IMR-90 (cell line): ENCODE measurements around the gene RPRM. TPM values are rescaled to one million over a fixed set of nuclear protein-coding genes. Genes with fewer than 3 reads are reported as not detected.

Source experiments
- ATAC-seq: fragments of 200-7000 bp; cut with Tn5 transposase; 2 replicates; pipeline ENCODE4 v1.9.1; 2020; ENCODE audit warnings: low read depth, mild to moderate bottlenecking, moderate library complexity
- BruUV-seq: library from RNA; stranded (reverse); fragments of 400-500 nt; replicated peaks from 2 replicates; lab custom pipeline; 2021; lab: Mats Ljungman, UMichigan
- CTCF ChIA-PET: fragments of 300-600 bp; formaldehyde crosslinking; extraction: SDS; loops from one replicate; lab custom pipeline; 2021; ENCODE audit warnings: antibody characterized with exemption; lab: Yijun Ruan, JAX
- POLR2A ChIA-PET: fragments of 300-600 bp; sonication (Branson Sonifier 250); formaldehyde crosslinking; loops from one replicate; lab custom pipeline; 2022; ENCODE audit warnings: antibody characterized with exemption; ENCODE audit not compliant: unreplicated experiment; lab: Charles Lee
- DNase-seq: peaks from one replicate; pipeline ENCODE4 v3.0.0; 2013
- H2AFZ ChIP-seq: replicated peaks from 2 replicates; pipeline ENCODE3; 2013; ENCODE audit warnings: low read length, mild to moderate bottlenecking; ENCODE audit not compliant: poor library complexity
- H2AK5ac ChIP-seq: 2 replicates; pipeline ENCODE4 v1.6.1; 2013; ENCODE audit warnings: low read depth, low read length, inconsistent platforms
- H2AK9ac ChIP-seq: replicated peaks from 2 replicates; pipeline ENCODE3; 2013; ENCODE audit warnings: mild to moderate bottlenecking, low read depth, low read length, moderate library complexity; ENCODE audit not compliant: poor library complexity
- H2BK120ac ChIP-seq: 2 replicates; pipeline ENCODE4 v1.6.1; 2013; ENCODE audit warnings: low read depth, low read length, inconsistent platforms
- H2BK15ac ChIP-seq: 3 replicates; pipeline ENCODE4 v1.6.1; 2013; ENCODE audit warnings: low read depth, low read length, inconsistent platforms
- H2BK20ac ChIP-seq: 2 replicates; pipeline ENCODE4 v1.6.1; 2013; ENCODE audit warnings: low read depth, mild to moderate bottlenecking, inconsistent platforms, low read length, moderate library complexity
- H2BK5ac ChIP-seq: 2 replicates; pipeline ENCODE4 v1.6.1; 2013; ENCODE audit warnings: mild to moderate bottlenecking, low read depth, low read length, inconsistent platforms; ENCODE audit not compliant: poor library complexity, severe bottlenecking
- H3K14ac ChIP-seq: replicated peaks from 2 replicates; pipeline ENCODE4 v1.6.1; 2013; ENCODE audit warnings: low read depth, low read length, inconsistent platforms
- H3K18ac ChIP-seq: 2 replicates; pipeline ENCODE4 v1.6.1; 2013; ENCODE audit warnings: low read depth, low read length, control low read depth
- H3K23ac ChIP-seq: 2 replicates; pipeline ENCODE4 v1.6.1; 2013; ENCODE audit warnings: low read depth, low read length, inconsistent platforms
- H3K27ac ChIP-seq: 2 replicates; pipeline ENCODE4 v1.5.1; 2013; ENCODE audit warnings: mild to moderate bottlenecking, control low read depth, low read length; ENCODE audit not compliant: insufficient read depth
- H3K27me3 ChIP-seq: 2 replicates; pipeline ENCODE4 v1.6.1; 2013; ENCODE audit warnings: low read length; ENCODE audit not compliant: control insufficient read depth, insufficient read depth
- H3K36me3 ChIP-seq: 2 replicates; pipeline ENCODE4 v1.6.1; 2013; ENCODE audit warnings: low read length, mixed read lengths; ENCODE audit not compliant: control insufficient read depth, insufficient read depth
- H3K4ac ChIP-seq: 2 replicates; pipeline ENCODE4 v1.6.1; 2013; ENCODE audit warnings: low read depth, low read length, inconsistent platforms
- H3K4me1 ChIP-seq: 2 replicates; pipeline ENCODE4 v1.6.1; 2013; ENCODE audit warnings: low read length, mixed read lengths; ENCODE audit not compliant: control insufficient read depth, insufficient read depth
- H3K4me2 ChIP-seq: 2 replicates; pipeline ENCODE4 v1.6.1; 2013; ENCODE audit warnings: low read depth, mild to moderate bottlenecking, control low read depth, low read length, moderate library complexity
- H3K4me3 ChIP-seq: 2 replicates; pipeline ENCODE4 v1.5.1; 2013; ENCODE audit warnings: low read depth, mild to moderate bottlenecking, control low read depth, low read length, moderate library complexity; ENCODE audit not compliant: insufficient read depth
- H3K56ac ChIP-seq: 2 replicates; pipeline ENCODE4 v1.6.1; 2013; ENCODE audit warnings: low read length, inconsistent platforms; ENCODE audit not compliant: insufficient read depth; ENCODE audit errors: extremely low read depth
- H3K79me1 ChIP-seq, 2 experiments: 2 replicates each; pipeline ENCODE4 v1.6.1; 2013; ENCODE audit warnings: low read length in 2 of 2, inconsistent platforms in 1 of 2, low read depth in 1 of 2
- H3K9ac ChIP-seq: 2 replicates; pipeline ENCODE4 v1.6.1; 2013; ENCODE audit warnings: low read depth, low read length, control low read depth
- H3K9me1 ChIP-seq: 2 replicates; pipeline ENCODE4 v1.6.1; 2013; ENCODE audit warnings: low read length, inconsistent platforms; ENCODE audit not compliant: insufficient read depth
- H3K9me3 ChIP-seq: 2 replicates; pipeline ENCODE4 v1.6.1; 2013; ENCODE audit warnings: low read length; ENCODE audit not compliant: control insufficient read depth, insufficient read depth
- H4K20me1 ChIP-seq: 2 replicates; pipeline ENCODE4 v1.6.1; 2013; ENCODE audit warnings: low read length, inconsistent platforms; ENCODE audit not compliant: insufficient read depth
- H4K5ac ChIP-seq: 2 replicates; pipeline ENCODE4 v1.6.1; 2013; ENCODE audit warnings: mild to moderate bottlenecking, low read depth, low read length, control low read depth
- H4K8ac ChIP-seq, 2 experiments: 2 replicates each; pipeline ENCODE4 v1.6.1; 2013; ENCODE audit warnings: low read depth in 2 of 2, low read length in 2 of 2, control low read depth in 1 of 2, inconsistent platforms in 1 of 2
- H4K91ac ChIP-seq: 2 replicates; pipeline ENCODE4 v1.6.1; 2013; ENCODE audit warnings: low read depth, low read length, inconsistent platforms; ENCODE audit not compliant: insufficient read depth
- RAD21 ChIP-seq: IDR thresholded peaks from 2 replicates; pipeline ENCODE4 v1.6.1; 2012; ENCODE audit warnings: low read length, improper control_type of control experiment
- WGBS, 2 experiments: methylation state at CpG; one replicate each; pipeline versions ENCODE4 v1.1.5 to v1.1.7; 2013; ENCODE audit warnings: missing lambda C conversion rate in 2 of 2; ENCODE audit not compliant: insufficient read length in 1 of 2; ENCODE audit errors: extremely low coverage in 2 of 2; 5-methylcytosine and 5-hydroxymethylcytosine counted together
- dilution Hi-C: fragments of 300-500 bp; cut with HindIII; formaldehyde crosslinking; loops from one replicate; pipeline ENCODE4 v1.14.3; 2018; ENCODE audit warnings: low sequenced_read_pairs; ENCODE audit not compliant: unreplicated experiment
- in situ Hi-C: fragments of 300-500 bp; cut with MboI; formaldehyde crosslinking; loops from 3 replicates; pipeline ENCODE4 v1.14.3; 2019; ENCODE audit warnings: low sequenced_read_pairs, inconsistent platforms, mixed read lengths
- intact Hi-C: fragments of 100-400 bp; cut with micrococcal nuclease; formaldehyde crosslinking; loops from 2 replicates; pipeline ENCODE4 v1.10.0; 2022
- polyA plus RNA-seq, 3 experiments: library from polyadenylated mRNA; depleted of rRNA; stranded (reverse); fragments of >200 nt; gene quantifications; 2 replicates each; pipeline ENCODE4 v1.2.3, GENCODE V29; 2012; ENCODE audit warnings: low replicate concordance in 1 of 3
- total RNA-seq: library from RNA; depleted of rRNA; stranded (reverse); fragments of >200 nt; gene quantifications from 2 replicates; pipeline ENCODE4 v1.2.3, GENCODE V29; 2012

The RPRM gene
- total and polyA plus RNA-seq, 2 of the 4 experiments (the other 2 are of a cell fraction) = not detected

- no peak overlapping the region for H2BK20ac ChIP-seq
- DNase-seq (no peak), ATAC-seq (no peak)
- TF ChIP-seq RAD21 = no peak
- no peak overlapping the region for H3K14ac ChIP-seq
- no peak overlapping the region for H3K9ac ChIP-seq
- dilution Hi-C loops = no loop called here
- WGBS, 2 experiments = 57% methylated on average over 1 of the region's 8 CpGs; no CpG with 5 or more reads in 1 of the 2 experiments
- no peak overlapping the region for H3K23ac ChIP-seq
- ChIA-PET POLR2A (no interaction called here), CTCF (no interaction called here)
- H3K4me1 ChIP-seq = no peaks in the 10 kb centered on the region
- no peak overlapping the region for H4K5ac ChIP-seq
- no peak overlapping the region for H2AK9ac ChIP-seq
- no peak overlapping the region for H2BK120ac ChIP-seq
- H3K27ac ChIP-seq = no peak overlapping the region
- H2BK15ac ChIP-seq = no peak overlapping the region
- no TSS peak for BruUV-seq
- H3K4me2 ChIP-seq = no peak overlapping the region
- no peaks in the 10 kb centered on the region for H3K9me1 ChIP-seq
- no peak overlapping the region for H3K4ac ChIP-seq
- H3K9me3 ChIP-seq = peaks cover 6% of the 10 kb centered on the region
- H4K8ac ChIP-seq = no peak overlapping the region
- no peak overlapping the region for H2AK5ac ChIP-seq
- H3K4me3 ChIP-seq = no peak overlapping the region
- H2BK5ac ChIP-seq = no peak overlapping the region
- H3K27me3 ChIP-seq = no peaks in the 10 kb centered on the region
- no peaks in the 10 kb centered on the region for H3K79me1 ChIP-seq
- no peak overlapping the region for H3K18ac ChIP-seq
- no peaks in the 10 kb centered on the region for H4K20me1 ChIP-seq
- in situ Hi-C loops = no loop called here
- H4K91ac ChIP-seq = no peak overlapping the region
- H2AFZ ChIP-seq = no peak overlapping the region
- H3K36me3 ChIP-seq = no peaks in the 10 kb centered on the region
- intact Hi-C loops = no loop called here
- no peak overlapping the region for H3K56ac ChIP-seq
Observed at GRCh38 chr2:153455861-153456260, 22.7 kb downstream of the RPRM start.
